ENCODE results near the gene FAM120B.

FAM120B gene

DNA sequence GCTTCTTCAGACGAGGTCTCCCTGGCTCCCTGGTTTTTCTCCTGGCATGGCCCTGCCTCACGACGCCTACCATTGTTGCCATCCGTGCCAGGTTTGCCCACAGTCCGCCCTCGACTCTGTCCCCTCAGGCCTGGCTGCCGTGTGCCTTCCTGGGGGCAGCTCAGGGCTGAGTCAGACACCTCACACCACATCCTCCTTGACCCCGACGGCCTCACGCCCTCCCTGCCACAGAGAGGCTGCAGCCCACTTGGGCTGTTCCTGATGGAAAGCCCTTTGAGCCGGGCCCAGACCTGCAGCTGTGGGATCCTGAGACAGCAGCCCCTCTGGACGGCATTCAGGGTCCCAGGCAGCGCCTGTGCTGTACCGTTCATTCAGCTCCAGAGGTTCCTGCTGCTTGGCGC lies 138.3 kb downstream of the FAM120B start:
- peaks cover 21% of the 10 kb centered on the region for H3K27me3 ChIP-seq (replicated peaks; ENCODE audit: control insufficient read depth, insufficient read depth, low read length)
- H3K9me3 ChIP-seq (ENCODE audit: control insufficient read depth, low read length) = no peaks in the 10 kb centered on the region
- H3K9ac ChIP-seq (ENCODE audit: low read length) = no peak overlapping the region
- H3K4me1 ChIP-seq (ENCODE audit: control insufficient read depth, insufficient read depth, low read length) = peaks cover 9% of the 10 kb centered on the region
- no peak overlapping the region for H3K4me3 ChIP-seq (ENCODE audit: low read length)
- no peaks in the 10 kb centered on the region for H3K36me3 ChIP-seq (ENCODE audit: control insufficient read depth, insufficient read depth, low read length, severe bottlenecking)
- no peak for DNase-seq (ENCODE audit: low read depth)

- Histone ChIP-seq H3K27me3 (replicated peaks; ENCODE audit: control insufficient read depth, insufficient read depth, low read length) (peaks cover 21% of the 10 kb centered on the region), H3K36me3 (ENCODE audit: control insufficient read depth, insufficient read depth, low read length, severe bottlenecking) (no peaks in the 10 kb centered on the region), H3K4me1 (ENCODE audit: control insufficient read depth, insufficient read depth, low read length) (peaks cover 9% of the 10 kb centered on the region), H3K9me3 (ENCODE audit: control insufficient read depth, low read length) (no peaks in the 10 kb centered on the region), H3K9ac (ENCODE audit: low read length) (no peak overlapping the region), H3K4me3 (ENCODE audit: low read length) (no peak overlapping the region)
- no peak for DNase-seq (ENCODE audit: low read depth)
Observed at GRCh38 chr6:170445487-170445886, 138.9 kb downstream of the FAM120B start.

- Histone ChIP-seq H3K4me3 (ENCODE audit: low read length) (no peak overlapping the region), H3K27me3 (replicated peaks; ENCODE audit: control insufficient read depth, insufficient read depth, low read length) (peaks cover 21% of the 10 kb centered on the region), H3K9me3 (ENCODE audit: control insufficient read depth, low read length) (no peaks in the 10 kb centered on the region), H3K4me1 (ENCODE audit: control insufficient read depth, insufficient read depth, low read length) (peaks cover 8% of the 10 kb centered on the region), H3K36me3 (ENCODE audit: control insufficient read depth, insufficient read depth, low read length, severe bottlenecking) (no peaks in the 10 kb centered on the region), H3K9ac (ENCODE audit: low read length) (no peak overlapping the region)
- no peak for DNase-seq (ENCODE audit: low read depth)
Observed at GRCh38 chr6:170445971-170446370, 139.4 kb downstream of the FAM120B start.

DNA sequence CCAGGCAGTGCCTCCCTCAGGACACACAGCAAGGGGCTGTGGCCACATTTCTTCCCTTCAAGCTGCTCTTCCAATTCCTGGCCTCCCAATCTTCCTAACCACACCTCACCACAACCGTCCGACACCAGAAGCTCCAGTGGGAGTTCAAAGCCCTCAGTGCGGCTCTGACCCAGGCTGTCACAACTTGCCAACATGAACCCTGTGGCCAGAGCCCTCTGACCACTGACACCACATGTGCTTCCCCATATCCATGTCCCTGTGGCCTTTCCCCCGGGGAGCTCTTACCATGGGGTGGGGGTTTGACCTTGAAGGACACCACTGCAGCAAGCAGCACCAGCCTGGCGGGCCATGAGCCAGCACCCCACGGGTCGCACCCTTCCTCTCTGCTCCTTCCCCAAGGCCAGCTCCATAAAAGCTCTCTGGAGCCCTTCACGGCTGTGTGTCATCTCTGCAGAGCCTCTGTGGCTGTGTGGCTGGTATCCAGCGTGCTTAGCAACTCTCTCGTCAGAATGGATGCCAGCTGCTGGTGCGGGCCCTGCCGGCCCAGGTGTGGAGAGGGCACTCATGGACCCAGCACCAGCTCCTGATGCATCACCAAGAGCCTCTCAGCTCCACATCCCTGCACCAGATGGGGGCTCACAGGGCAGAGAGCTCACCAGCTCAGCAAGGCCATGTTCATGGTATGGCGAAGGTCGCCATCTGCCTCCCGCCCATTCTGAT lies 140.4 kb downstream of the FAM120B start:
- Histone ChIP-seq H3K9me3 (ENCODE audit: control insufficient read depth, low read length) (no peaks in the 10 kb centered on the region), H3K4me1 (ENCODE audit: control insufficient read depth, insufficient read depth, low read length) (no peaks in the 10 kb centered on the region), H3K27me3 (replicated peaks; ENCODE audit: control insufficient read depth, insufficient read depth, low read length) (peaks cover 21% of the 10 kb centered on the region), H3K9ac (ENCODE audit: low read length) (no peak overlapping the region), H3K4me3 (ENCODE audit: low read length) (no peak overlapping the region), H3K36me3 (ENCODE audit: control insufficient read depth, insufficient read depth, low read length, severe bottlenecking) (no peaks in the 10 kb centered on the region)
- DNase-seq (ENCODE audit: low read depth) = no peak

DNA sequence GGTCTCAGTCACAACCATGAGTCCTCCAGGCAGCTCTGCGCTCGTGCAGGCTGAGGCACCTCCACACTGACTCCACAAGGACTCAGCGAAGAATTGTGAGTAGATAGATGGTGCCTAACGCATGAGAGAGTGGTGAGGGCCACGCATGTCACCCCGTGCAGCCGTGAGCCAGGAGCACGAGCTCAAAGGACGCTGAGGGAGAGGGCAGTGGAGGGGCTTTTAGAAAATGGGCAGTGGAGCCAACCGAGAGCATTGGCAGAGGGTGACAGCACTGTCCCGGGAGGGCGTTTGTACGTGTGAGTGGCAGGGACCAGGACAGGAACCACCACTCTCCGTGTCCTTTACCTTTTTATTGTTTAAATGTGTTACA lies 141.0 kb downstream of the FAM120B start:
- no peak for DNase-seq (ENCODE audit: low read depth)
- Histone ChIP-seq H3K9ac (ENCODE audit: low read length) (no peak overlapping the region), H3K4me1 (ENCODE audit: control insufficient read depth, insufficient read depth, low read length) (no peaks in the 10 kb centered on the region), H3K4me3 (ENCODE audit: low read length) (no peak overlapping the region), H3K36me3 (ENCODE audit: control insufficient read depth, insufficient read depth, low read length, severe bottlenecking) (no peaks in the 10 kb centered on the region), H3K27me3 (replicated peaks; ENCODE audit: control insufficient read depth, insufficient read depth, low read length) (peaks cover 21% of the 10 kb centered on the region), H3K9me3 (ENCODE audit: control insufficient read depth, low read length) (no peaks in the 10 kb centered on the region)

GRCh38 chr6:170448317-170448716 lies 141.8 kb downstream of the FAM120B start:
- Histone ChIP-seq H3K4me3 (ENCODE audit: low read length) (no peak overlapping the region), H3K27me3 (replicated peaks; ENCODE audit: control insufficient read depth, insufficient read depth, low read length) (peaks cover 21% of the 10 kb centered on the region), H3K9ac (ENCODE audit: low read length) (no peak overlapping the region), H3K36me3 (ENCODE audit: control insufficient read depth, insufficient read depth, low read length, severe bottlenecking) (no peaks in the 10 kb centered on the region), H3K4me1 (ENCODE audit: control insufficient read depth, insufficient read depth, low read length) (no peaks in the 10 kb centered on the region), H3K9me3 (ENCODE audit: control insufficient read depth, low read length) (no peaks in the 10 kb centered on the region)
- DNase-seq (ENCODE audit: low read depth) = no peak

DNA sequence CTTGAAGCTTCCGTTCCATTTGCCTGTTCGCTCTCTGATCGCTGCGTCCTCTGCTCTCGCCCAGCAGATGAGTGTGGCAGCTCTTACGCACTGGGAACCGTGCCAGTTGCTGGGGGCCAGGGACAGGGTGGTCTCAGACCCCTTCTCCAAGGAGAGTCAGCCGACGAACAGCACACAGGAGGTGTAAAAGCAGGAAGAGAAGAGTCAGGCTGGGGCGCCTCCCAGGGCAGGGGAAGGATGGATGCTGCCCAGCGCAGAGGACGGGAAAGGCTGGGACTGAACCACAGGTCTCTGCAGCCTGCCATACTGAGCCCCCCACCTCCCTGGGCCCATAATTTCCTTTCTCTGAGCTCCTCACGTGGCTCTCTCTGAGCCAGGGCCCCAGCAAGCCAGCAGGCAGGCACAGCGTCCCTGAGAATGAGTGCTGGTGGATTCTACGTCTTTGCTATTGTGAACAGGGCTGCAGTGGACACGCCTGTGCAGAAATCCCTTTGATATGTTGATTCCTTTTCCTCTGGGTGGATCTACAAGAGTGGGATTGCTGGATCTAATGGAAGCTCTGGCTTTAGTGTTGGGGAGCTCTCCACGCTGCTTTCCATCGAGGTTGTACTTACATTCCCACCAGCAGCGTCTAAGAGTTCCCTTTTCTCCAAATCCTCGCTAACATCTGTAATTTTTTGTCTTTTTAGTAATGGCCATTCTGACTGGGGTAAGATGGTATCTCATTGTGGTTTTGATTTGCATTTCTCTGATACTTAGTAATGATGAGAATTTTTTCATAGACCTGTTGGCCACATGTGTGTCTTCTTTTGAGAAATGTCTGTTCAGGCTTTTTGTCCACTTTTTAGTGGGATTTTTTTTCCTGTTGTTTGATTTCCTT lies 142.4 kb downstream of the FAM120B start:
- peaks cover 18% of the 10 kb centered on the region for H3K27me3 ChIP-seq (replicated peaks; ENCODE audit: control insufficient read depth, insufficient read depth, low read length)
- no peaks in the 10 kb centered on the region for H3K36me3 ChIP-seq (ENCODE audit: control insufficient read depth, insufficient read depth, low read length, severe bottlenecking)
- H3K4me3 ChIP-seq (ENCODE audit: low read length) = no peak overlapping the region
- no peaks in the 10 kb centered on the region for H3K9me3 ChIP-seq (ENCODE audit: control insufficient read depth, low read length)
- DNase-seq (ENCODE audit: low read depth) = no peak
- H3K4me1 ChIP-seq (ENCODE audit: control insufficient read depth, insufficient read depth, low read length) = no peaks in the 10 kb centered on the region
- no peak overlapping the region for H3K9ac ChIP-seq (ENCODE audit: low read length)

GRCh38 chr6:170449835-170450753 lies 143.5 kb downstream of the FAM120B start:
- Histone ChIP-seq H3K9me3 (ENCODE audit: control insufficient read depth, low read length) (no peaks in the 10 kb centered on the region), H3K27me3 (replicated peaks; ENCODE audit: control insufficient read depth, insufficient read depth, low read length) (peaks cover 12% of the 10 kb centered on the region), H3K9ac (ENCODE audit: low read length) (no peak overlapping the region), H3K36me3 (ENCODE audit: control insufficient read depth, insufficient read depth, low read length, severe bottlenecking) (no peaks in the 10 kb centered on the region), H3K4me1 (ENCODE audit: control insufficient read depth, insufficient read depth, low read length) (no peaks in the 10 kb centered on the region), H3K4me3 (ENCODE audit: low read length) (no peak overlapping the region)
- DNase-seq (ENCODE audit: low read depth) = no peak

DNA sequence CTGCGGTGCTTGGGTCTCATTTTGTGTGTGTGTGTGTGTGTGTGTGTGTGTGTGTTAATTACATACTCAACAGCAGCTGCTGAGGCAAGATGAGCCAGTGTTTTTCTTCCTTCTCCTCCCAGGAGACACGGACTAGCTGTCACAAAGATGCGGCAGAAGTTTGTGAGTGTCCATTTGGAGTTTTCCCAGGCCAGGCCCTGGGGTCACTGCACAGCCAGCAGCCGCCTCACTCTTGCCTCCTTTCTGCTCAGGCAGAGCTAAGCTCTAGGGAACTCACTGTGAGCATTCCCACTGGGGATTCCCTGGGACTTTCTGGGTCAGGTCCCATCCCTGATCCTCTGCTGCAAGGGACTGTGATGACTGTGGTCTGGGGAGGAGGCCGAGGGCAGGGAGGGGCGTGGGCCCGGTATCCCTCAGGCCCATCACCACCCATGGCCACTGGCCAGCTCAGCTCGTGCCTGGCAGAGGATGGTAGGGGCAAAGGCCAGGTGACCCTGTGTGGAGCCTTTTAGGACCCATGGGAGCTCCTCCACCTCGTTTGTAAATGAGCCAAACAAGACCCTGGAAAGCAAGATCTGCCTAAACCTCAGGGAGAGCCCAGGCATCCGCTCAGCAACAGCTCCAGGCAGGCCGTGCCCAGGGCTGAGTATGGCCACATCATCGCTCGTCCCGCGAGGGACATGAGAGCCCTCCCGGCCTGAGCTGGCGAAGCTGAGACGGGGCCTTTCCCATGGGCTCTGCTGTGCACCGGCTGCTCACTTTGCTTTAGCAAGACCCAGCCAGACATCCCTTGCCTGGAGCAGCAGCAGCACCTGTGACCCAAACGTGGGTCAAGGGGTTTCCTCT lies 144.6 kb downstream of the FAM120B start:
- no peak overlapping the region for H3K9ac ChIP-seq (ENCODE audit: low read length)
- H3K4me3 ChIP-seq (ENCODE audit: low read length) = no peak overlapping the region
- no peaks in the 10 kb centered on the region for H3K9me3 ChIP-seq (ENCODE audit: control insufficient read depth, low read length)
- no peak for DNase-seq (ENCODE audit: low read depth)
- peaks cover 6% of the 10 kb centered on the region for H3K27me3 ChIP-seq (replicated peaks; ENCODE audit: control insufficient read depth, insufficient read depth, low read length)
- no peaks in the 10 kb centered on the region for H3K36me3 ChIP-seq (ENCODE audit: control insufficient read depth, insufficient read depth, low read length, severe bottlenecking)
- H3K4me1 ChIP-seq (ENCODE audit: control insufficient read depth, insufficient read depth, low read length) = no peaks in the 10 kb centered on the region

DNA sequence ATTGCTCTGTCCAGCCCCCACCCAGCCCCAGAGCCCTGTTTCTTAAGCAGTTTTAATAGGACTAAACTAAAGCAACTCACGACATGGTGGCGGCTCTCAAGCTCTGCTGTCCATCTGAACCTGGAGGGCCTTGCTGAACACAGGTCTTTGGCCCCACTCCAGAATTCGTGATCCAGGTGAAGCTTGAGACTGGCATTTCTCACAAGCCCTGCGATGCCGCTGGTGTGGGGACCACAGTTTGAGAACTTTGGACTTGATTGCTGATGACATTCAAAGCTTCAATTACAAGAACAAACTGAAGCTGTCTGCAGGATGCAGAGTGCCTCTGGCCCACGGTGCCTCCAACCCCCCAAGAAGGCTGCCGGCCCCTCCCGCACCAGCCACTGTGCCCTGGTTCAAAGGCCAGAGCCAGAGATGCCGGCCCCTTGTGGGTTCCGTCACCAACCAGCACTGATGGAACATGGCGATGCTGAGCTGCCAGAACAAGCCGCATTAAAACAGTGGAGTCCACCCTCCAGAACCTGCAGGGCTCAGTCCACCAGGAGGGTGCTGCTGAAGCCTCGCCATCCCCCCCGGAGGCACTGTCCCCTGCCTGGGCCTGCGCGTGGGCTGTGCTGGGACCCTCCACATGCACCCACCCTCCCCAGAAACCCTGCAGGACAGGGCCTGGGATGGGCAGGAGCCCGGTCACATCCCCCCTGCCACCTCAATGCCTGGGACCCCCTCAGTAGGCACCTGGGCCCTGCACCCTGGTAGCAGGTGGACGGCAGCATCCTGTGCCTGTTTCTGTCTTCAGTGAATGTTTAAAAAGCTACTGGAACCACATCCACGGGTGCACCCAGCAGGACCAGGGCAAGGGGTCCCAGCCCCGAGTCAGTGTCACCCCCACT lies 145.4 kb downstream of the FAM120B start:
- Histone ChIP-seq H3K4me1 (ENCODE audit: control insufficient read depth, insufficient read depth, low read length) (no peaks in the 10 kb centered on the region), H3K27me3 (replicated peaks; ENCODE audit: control insufficient read depth, insufficient read depth, low read length) (peaks cover 5% of the 10 kb centered on the region), H3K9ac (ENCODE audit: low read length) (no peak overlapping the region), H3K9me3 (ENCODE audit: control insufficient read depth, low read length) (no peaks in the 10 kb centered on the region), H3K36me3 (ENCODE audit: control insufficient read depth, insufficient read depth, low read length, severe bottlenecking) (no peaks in the 10 kb centered on the region), H3K4me3 (ENCODE audit: low read length) (no peak overlapping the region)
- no peak for DNase-seq (ENCODE audit: low read depth)

Data from adipocyte (in vitro differentiated cells).